ENCODE results near the gene RNF14. TPM values are rescaled to one million over a fixed set of nuclear protein-coding genes. Genes with fewer than 3 reads are reported as not detected.

RNF14 gene
- total RNA-seq, 1 experiment from 2014 or later: 29.7 TPM

DNA sequence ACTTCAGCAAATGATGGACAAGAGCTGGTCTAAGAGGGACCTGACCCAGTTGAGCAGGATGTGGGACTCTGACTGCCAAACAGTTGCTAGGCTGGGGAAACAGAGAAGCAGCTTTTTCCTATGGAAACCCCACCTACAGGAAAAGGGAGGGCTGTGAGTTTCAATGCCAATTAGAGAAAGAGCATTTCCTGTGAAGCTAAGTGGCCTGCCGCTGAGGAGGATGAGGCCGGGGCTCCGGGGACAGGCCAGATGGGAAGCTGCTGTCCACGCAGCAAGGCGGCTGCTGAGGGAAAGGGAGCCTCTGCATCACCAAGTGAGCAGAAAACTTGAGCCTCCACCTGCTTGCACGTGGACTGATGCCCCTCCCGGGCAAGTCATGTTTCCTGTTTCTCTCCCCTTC, 10.8 kb upstream of the RNF14 start, which contains the start of gene PCDH12:
PCDH12 (minus strand) TSS at position 90 of the 400 bp plus-strand sequence. CDS start 351 bp downstream, outside the sequence.
- Histone ChIP-seq H3K79me2 (ENCODE audit: low read depth) (no peaks in the 10 kb centered on the region), H4K20me1 (ENCODE audit: insufficient read depth) (no peaks in the 10 kb centered on the region), H3K4me3 (no peak within 1 kb of the TSS), H3K9me2 (ENCODE audit: insufficient read depth) (no peaks in the 10 kb centered on the region), H3K4me1 (replicated peaks; ENCODE audit: insufficient read depth) (peaks cover 11% of the 10 kb centered on the region), H3K27ac (no peak within 1 kb of the TSS), H2AFZ (no peak within 1 kb of the TSS), H3K27me3 (ENCODE audit: insufficient read depth, low read depth) (no peaks in the 10 kb centered on the region), H3K9me3 (ENCODE audit: insufficient read depth, low read depth) (no peaks in the 10 kb centered on the region), H3K4me2 (no peak within 1 kb of the TSS), H3F3A (ENCODE audit: insufficient read depth, low read depth) (no peaks in the 10 kb centered on the region; the same call in 1 of the 2 replicates), H3K36me3 (ENCODE audit: low read depth) (no peaks in the 10 kb centered on the region)
- intact Hi-C loops (cut with micrococcal nuclease; ENCODE audit: unreplicated experiment): no loop called here
- no peak for DNase-seq
- ChIA-PET CTCF (interaction anchor here (0.5 to 0.7 kb wide), 2 partner anchors 17 to 64 kb away, joined by 3 read pairs; no protein-coding TSS in a partner anchor), POLR2A (ENCODE audit: unreplicated experiment) (interaction anchor here (0.5 kb wide), 1 partner anchor 52 kb away, joined by 4 read pairs; no protein-coding TSS in a partner anchor)
- no TSS peak for BruUV-seq (replicated peaks)
- TF ChIP-seq, protein P1, sequence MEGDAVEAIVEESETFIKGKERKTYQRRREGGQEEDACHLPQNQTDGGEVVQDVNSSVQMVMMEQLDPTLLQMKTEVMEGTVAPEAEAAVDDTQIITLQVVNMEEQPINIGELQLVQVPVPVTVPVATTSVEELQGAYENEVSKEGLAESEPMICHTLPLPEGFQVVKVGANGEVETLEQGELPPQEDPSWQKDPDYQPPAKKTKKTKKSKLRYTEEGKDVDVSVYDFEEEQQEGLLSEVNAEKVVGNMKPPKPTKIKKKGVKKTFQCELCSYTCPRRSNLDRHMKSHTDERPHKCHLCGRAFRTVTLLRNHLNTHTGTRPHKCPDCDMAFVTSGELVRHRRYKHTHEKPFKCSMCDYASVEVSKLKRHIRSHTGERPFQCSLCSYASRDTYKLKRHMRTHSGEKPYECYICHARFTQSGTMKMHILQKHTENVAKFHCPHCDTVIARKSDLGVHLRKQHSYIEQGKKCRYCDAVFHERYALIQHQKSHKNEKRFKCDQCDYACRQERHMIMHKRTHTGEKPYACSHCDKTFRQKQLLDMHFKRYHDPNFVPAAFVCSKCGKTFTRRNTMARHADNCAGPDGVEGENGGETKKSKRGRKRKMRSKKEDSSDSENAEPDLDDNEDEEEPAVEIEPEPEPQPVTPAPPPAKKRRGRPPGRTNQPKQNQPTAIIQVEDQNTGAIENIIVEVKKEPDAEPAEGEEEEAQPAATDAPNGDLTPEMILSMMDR (conservative IDR thresholded peaks at IDR 0.05): no peak
- TF ChIP-seq EZH2 (IDR thresholded peaks at IDR 0.05; ENCODE audit: low read depth): no peak

DNA sequence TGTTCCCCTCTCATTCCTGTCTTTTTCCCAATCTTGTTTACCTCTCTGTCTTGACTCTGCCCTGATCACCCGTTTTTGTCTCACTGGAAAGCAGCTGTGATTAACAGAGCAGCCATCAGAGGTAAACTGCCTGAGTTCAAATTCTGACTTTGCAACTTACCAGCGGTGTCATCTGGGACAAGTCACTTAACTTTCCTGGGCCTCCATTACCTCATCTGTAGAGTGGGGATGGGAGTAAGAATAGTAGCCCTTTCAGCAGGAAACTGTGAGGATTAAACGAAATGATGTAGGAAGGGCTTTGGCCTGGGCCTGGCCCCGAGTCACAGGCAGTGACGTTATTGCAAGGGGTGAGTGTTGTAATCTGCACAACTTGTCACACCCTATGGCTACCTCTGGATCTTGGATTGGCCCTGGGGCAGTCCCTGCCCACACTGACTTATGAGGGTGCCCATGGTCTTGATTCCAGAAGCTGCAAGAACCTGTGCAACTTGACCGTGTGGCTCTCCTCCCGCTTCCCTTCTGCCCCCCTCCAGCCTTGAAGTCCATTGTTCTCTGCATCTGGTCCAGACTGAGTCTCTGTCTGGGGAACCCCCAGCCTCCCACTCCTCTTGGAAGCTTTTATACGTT, 10.2 kb upstream of the RNF14 start:
- TF ChIP-seq, protein P1 (conservative IDR thresholded peaks at IDR 0.05): no peak
- TF ChIP-seq EZH2 (IDR thresholded peaks at IDR 0.05; ENCODE audit: low read depth): no peak
- Histone ChIP-seq H3K9me2 (ENCODE audit: insufficient read depth) (no peaks in the 10 kb centered on the region), H2AFZ (no peak overlapping the region), H3K36me3 (ENCODE audit: low read depth) (no peaks in the 10 kb centered on the region), H3K9me3 (ENCODE audit: insufficient read depth, low read depth) (no peaks in the 10 kb centered on the region), H3K4me1 (replicated peaks; ENCODE audit: insufficient read depth) (peaks cover 11% of the 10 kb centered on the region), H3K79me2 (ENCODE audit: low read depth) (no peaks in the 10 kb centered on the region), H3K4me2 (no peak overlapping the region), H4K20me1 (ENCODE audit: insufficient read depth) (no peaks in the 10 kb centered on the region), H3F3A (ENCODE audit: insufficient read depth, low read depth) (no peaks in the 10 kb centered on the region; the same call in 1 of the 2 replicates), H3K27ac (no peak overlapping the region), H3K27me3 (ENCODE audit: insufficient read depth, low read depth) (no peaks in the 10 kb centered on the region), H3K4me3 (no peak overlapping the region)
- CTCF ChIA-PET: interaction anchor here (0.6 to 1.6 kb wide), 2 partner anchors 201 to 441 kb away, joined by 12 to 20 read pairs; no protein-coding TSS in a partner anchor
- POLR2A ChIA-PET (ENCODE audit: unreplicated experiment): interaction anchor here (0.5 kb wide), 1 partner anchor 52 kb away, joined by 4 read pairs; no protein-coding TSS in a partner anchor
- no TSS peak for BruUV-seq (replicated peaks)
- peak; percentile 15 to 65 for DNase-seq
- intact Hi-C loops (cut with micrococcal nuclease; ENCODE audit: unreplicated experiment): no loop called here

DNA sequence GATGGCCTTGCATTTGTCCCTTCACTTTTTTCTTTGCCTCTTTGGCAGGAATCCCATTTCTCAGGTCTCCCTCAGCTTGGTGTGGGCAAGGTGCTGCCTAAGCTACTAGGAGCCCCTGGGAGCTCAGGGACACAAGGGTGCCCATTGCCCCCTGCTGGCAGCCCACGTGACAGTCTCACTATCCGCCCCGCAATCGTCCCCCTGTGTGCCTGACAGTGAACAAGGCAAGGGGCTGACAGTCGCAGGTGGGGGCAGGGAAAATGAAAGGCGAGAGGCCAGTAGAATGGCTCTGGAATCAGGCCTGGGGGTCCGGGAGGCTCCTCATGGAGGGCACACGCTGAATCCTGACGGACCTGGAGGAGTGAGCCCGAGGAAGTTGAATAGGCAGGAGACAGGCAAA, 8.9 kb upstream of the RNF14 start:
- Histone ChIP-seq H3K27ac (no peak overlapping the region), H3K9me2 (ENCODE audit: insufficient read depth) (no peaks in the 10 kb centered on the region), H3K4me2 (no peak overlapping the region), H3K4me1 (replicated peaks; ENCODE audit: insufficient read depth) (peaks cover 11% of the 10 kb centered on the region), H3K27me3 (ENCODE audit: insufficient read depth, low read depth) (no peaks in the 10 kb centered on the region), H3K36me3 (ENCODE audit: low read depth) (no peaks in the 10 kb centered on the region), H2AFZ (no peak overlapping the region), H3K9me3 (ENCODE audit: insufficient read depth, low read depth) (no peaks in the 10 kb centered on the region), H3K4me3 (no peak overlapping the region), H3F3A (ENCODE audit: insufficient read depth, low read depth) (no peaks in the 10 kb centered on the region; the same call in 1 of the 2 replicates), H4K20me1 (ENCODE audit: insufficient read depth) (no peaks in the 10 kb centered on the region), H3K79me2 (ENCODE audit: low read depth) (no peaks in the 10 kb centered on the region)
- no peak for TF ChIP-seq EZH2 (IDR thresholded peaks at IDR 0.05; ENCODE audit: low read depth)
- TF ChIP-seq, protein P1 (conservative IDR thresholded peaks at IDR 0.05): no peak
- ChIA-PET CTCF (interaction anchor here (0.6 to 2.3 kb wide), 9 partner anchors 9 to 955 kb away, joined by 3 to 26 read pairs (median 3); partner anchors contain the start of genes DELE1 and RNF14), POLR2A (ENCODE audit: unreplicated experiment) (no interaction called here)
- no peak for DNase-seq
- BruUV-seq (replicated peaks): no TSS peak
- intact Hi-C loops (cut with micrococcal nuclease; ENCODE audit: unreplicated experiment): loop anchor here (1.0 to 10.0 kb wide), 8 partner anchors 71 to 365 kb away; no protein-coding TSS in a partner anchor
